CD4-positive, alpha-beta T cell treated with Interferon gamma for 1 hour (primary cell): ENCODE results near the gene ZBTB20.

Source experiments
- DNase-seq: peaks from one replicate; pipeline ENCODE4 v3.0.0-alpha.2; 2020

Gene ZBTB20

GRCh38 chr3:115087512-115087911 is 59.6 kb downstream of the ZBTB20 start:
- DNase-seq = no peak

- no peak for DNase-seq
Observed at GRCh38 chr3:115086344-115086743, 60.7 kb downstream of the ZBTB20 start.

GRCh38 chr3:115085197-115085865 is 61.8 kb downstream of the ZBTB20 start:
- no peak for DNase-seq

GRCh38 chr3:115084686-115085085 is 62.4 kb downstream of the ZBTB20 start:
- DNase-seq = no peak

- DNase-seq = no peak
Observed at GRCh38 chr3:115082260-115082659, 64.8 kb downstream of the ZBTB20 start.

- no peak for DNase-seq
Observed at GRCh38 chr3:115081444-115081843, 65.6 kb downstream of the ZBTB20 start.

- no peak for DNase-seq
Observed at GRCh38 chr3:115077501-115078250, 69.4 kb downstream of the ZBTB20 start.

- DNase-seq = no peak
Observed at GRCh38 chr3:115074502-115074901, 72.6 kb downstream of the ZBTB20 start.

- DNase-seq = no peak
Observed at GRCh38 chr3:115072265-115073021, 74.6 kb downstream of the ZBTB20 start.

GRCh38 chr3:115071601-115072000 is 75.5 kb downstream of the ZBTB20 start:
- DNase-seq = no peak

- no peak for DNase-seq
Observed at GRCh38 chr3:115071166-115071565, 75.9 kb downstream of the ZBTB20 start.

- no peak for DNase-seq
Observed at GRCh38 chr3:115068799-115069198, 78.3 kb downstream of the ZBTB20 start.

- DNase-seq = no peak
Observed at GRCh38 chr3:115062412-115062956, 84.6 kb downstream of the ZBTB20 start.

GRCh38 chr3:115062009-115062408 is 85.1 kb downstream of the ZBTB20 start:
- DNase-seq = no peak

- no peak for DNase-seq
Observed at GRCh38 chr3:115052906-115053305, 94.2 kb downstream of the ZBTB20 start.

GRCh38 chr3:115042351-115042750 is 104.7 kb downstream of the ZBTB20 start:
- no peak for DNase-seq

- DNase-seq = peak; percentile 10
Observed at GRCh38 chr3:115040673-115041286, 106.3 kb downstream of the ZBTB20 start.

GRCh38 chr3:115040246-115040645 is 106.8 kb downstream of the ZBTB20 start:
- DNase-seq = no peak

GRCh38 chr3:115038817-115039216 is 108.3 kb downstream of the ZBTB20 start:
- no peak for DNase-seq

GRCh38 chr3:115022835-115023398 is 124.2 kb downstream of the ZBTB20 start:
- no peak for DNase-seq

- no peak for DNase-seq
Observed at GRCh38 chr3:115022199-115022598, 124.9 kb downstream of the ZBTB20 start.

- no peak for DNase-seq
Observed at GRCh38 chr3:115021061-115021460, 126.0 kb downstream of the ZBTB20 start.

- no peak for DNase-seq
Observed at GRCh38 chr3:115019900-115020299, 127.2 kb downstream of the ZBTB20 start.
